GM19324 (cell line): ENCODE results near the gene MYBPC1.
A peak's percentile ranks its signal among the peaks of the same experiment; 100 is the strongest.

ENCODE experiments used
- ATAC-seq: cut with Tn5 transposase; IDR thresholded peaks from one replicate; pipeline ENCODE4 v1.9.1; 2021; ENCODE audit warnings: mild to moderate bottlenecking, moderate library complexity; ENCODE audit not compliant: unreplicated experiment, low FRiP score

The MYBPC1 gene

DNA sequence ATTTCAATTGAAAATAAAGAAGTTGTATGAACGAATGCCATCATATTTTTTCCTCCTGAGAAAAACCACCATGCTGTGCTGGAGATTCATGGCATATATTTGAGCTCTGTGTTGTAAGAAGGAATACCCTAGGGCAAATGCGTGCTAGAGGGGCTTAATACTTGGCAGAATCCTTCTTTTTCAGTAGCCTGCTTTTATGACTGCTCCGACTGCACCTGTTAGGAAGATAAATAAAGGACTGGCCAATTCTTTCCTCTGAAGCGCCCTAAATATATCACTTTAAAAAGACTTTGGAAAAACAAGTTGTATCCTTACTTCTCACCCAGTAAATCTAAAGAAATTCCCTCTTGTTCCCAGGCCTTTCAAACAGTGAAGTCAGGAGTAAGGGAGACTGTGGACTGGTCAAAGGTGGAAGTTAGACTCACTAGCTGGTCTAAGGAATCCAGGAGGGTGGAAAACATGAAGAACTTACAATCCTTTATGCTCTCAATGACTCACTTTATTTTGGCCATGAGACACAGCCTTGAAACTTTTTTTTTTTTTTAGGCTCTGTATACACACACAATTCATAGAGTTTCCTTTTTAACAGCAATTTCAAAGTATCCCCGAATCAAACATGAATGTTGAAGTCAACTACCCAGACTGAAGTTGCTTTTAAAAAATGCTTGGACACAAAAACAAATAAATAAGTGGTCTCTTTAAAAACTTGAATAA is 5.2 kb downstream of the MYBPC1 start:
- ATAC-seq, result no peak

GRCh38 chr12:101604132-101604531 is 9.4 kb downstream of the MYBPC1 start:
- ATAC-seq, result no peak

DNA sequence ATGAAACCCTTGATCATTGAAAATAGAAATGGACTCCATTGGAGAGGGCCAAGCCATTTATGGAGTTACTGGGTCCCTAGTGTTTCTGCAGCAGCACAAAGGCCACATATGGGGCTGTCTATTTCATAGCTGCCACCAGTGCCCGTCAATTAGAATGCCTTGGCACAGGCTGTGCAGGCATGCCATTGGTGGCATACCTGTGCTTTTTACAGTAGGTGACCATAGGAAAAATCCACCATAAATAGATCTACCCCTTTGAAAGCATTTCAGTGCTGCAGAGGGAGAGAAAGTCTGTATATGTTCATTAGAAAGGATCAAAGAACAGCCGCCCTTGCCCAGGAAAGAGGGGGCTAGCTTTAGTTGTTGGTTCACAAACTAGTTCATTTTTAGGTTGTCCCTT is 13.1 kb downstream of the MYBPC1 start:
- no peak for ATAC-seq

DNA sequence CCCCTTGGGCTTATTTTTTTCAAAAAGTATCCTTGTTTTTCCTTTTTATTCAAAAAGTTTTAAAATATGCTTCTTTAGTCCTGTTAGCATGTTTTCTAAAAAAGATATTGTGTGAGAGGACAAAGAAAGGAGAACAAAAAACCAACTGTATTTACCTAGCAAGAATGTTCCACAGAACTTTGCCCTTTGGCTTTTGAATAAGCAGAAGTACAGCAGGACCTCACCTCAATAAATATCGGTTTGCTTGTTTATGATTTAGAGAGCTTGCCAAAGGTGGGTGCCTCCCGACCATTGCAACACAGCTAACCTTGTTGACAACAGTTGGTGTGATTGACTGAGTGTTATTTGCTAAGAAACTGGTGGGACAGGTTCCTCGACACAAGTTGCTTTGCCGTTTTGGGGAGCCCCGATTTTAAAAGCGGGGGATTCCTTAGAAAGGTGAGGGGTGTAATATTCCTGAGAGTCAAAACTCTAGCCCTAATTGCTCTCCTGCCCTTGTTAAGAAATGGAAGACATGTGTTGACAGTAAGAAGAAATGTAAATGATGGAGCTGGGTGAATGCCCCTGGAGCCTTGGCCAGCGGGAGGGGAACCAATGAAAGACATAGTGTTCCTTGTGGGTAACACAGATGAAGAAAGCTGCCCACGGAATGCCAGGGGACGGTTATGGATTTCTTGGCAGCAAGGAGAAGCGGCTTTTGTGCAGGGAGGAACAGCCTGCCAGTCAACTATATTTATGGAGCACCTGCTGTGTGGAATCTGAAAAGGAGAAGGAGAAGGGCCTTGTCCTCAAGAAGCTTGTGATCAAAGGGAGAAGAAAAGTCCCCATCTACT is 13.7 kb downstream of the MYBPC1 start:
- ATAC-seq, result no peak

DNA sequence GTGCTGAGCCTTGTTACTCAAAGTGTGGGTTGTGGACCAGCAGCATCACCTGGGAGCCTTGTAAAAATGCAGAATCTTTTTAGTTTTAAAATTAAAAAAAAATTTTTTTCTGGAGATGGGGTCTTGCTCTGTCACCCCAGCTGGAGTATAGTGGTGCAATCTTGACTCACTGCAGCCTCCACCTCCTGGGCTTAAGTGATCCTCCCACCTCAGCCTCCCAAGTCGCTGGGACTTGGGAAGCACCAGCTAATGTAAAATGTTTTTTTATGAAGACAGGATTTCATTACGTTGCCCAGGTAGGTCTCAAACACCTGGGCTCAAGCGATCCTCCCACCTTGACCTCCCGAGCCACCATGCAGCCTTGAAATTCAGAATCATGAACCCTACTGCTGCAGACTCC is 14.4 kb downstream of the MYBPC1 start:
- ATAC-seq, result no peak

DNA sequence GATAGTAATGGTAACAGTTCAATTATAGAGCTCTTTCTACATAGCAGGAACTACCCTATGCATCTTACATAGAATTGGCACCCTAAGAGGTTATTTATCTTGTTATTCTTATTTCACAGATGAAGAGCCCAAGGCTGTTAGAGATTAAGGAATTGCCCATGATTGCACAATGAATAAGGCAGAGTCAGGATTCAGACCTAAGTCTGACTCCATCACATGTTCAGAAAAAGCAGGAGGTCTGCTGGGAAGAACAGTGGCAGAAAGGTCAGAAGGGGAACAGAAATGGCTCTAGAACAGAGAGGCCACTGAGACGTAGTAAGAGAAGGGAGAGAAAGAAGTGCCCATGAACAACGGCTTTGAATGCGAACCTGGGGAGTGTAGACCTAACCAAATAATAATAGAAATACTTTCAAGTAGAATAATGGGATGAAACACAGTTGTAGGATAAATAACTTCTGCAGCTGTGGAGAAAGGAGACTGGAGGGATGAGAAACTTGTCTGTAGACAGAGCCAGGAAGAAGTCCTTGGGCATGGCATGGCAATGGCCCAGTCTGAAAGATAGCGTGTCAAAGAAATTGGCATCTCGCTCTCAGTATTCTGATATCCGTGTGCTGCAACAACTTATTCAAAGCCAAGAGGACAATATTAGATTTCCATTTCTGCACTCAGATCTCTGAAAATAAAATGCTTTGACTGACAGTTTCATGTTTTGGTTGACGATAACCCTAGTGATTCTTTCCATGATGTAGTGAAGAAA is 17.6 kb downstream of the MYBPC1 start:
- ATAC-seq, result no peak

GRCh38 chr12:101616027-101616494 is 21.3 kb downstream of the MYBPC1 start:
- ATAC-seq, result no peak

DNA sequence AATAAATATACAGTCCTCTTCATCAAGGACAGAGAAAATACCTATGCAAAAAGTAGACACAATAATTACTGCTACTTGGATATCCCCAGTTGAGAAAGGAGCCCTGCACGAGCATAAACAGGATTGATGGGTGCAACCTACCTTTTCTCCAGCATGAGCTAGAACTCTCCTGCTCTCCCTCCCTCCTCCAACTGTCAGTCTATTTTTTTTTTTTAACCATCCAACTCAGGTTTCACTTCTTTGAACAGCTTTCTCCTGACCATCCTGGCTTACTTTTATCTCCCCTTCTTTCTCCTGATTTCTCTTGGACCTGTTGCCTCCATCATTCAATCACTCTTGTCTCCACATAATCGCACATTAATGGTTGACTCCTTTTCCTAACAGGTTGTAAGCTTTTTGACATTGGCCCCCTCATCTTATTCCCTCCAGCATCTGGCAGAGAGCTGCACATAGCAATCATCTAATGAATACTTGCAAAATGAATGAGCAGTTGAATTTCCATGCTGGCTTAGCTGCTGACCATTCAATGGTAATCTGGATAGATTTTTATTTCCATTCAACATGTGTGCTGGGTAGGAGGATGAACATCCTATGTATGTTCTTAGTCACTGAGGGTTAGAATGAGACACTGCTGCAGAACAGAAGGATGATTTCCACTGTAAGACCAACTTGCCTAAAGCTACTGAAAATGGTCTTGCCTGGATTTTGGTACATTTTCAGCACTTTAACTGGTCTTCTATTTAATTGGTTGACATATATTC is 24.4 kb downstream of the MYBPC1 start:
- ATAC-seq, result no peak

- ATAC-seq, result no peak
These were observed 25.3 kb downstream of the MYBPC1 start for GRCh38 chr12:101619858-101620761.

GRCh38 chr12:101620762-101621133 is 26.0 kb downstream of the MYBPC1 start:
- ATAC-seq, result no peak

DNA sequence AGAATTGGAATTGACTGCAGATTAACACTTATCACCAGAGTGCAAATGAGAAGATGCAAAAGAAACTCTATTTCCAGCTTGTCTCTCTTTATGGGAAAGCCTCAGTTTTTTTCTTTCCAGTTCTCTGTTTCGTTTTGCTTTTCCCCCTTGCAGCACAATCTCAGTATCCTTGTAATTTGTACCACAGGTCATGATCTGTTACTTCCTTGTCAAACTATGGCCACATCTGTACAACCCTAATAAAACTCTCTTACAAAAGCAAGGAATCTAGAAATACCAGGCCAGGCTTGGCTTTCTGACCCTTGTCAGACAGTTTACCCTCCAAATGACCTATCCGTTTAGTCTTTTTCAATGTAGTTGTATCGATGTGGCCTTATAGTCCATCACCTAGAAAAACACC is 33.9 kb downstream of the MYBPC1 start:
- no peak for ATAC-seq

GRCh38 chr12:101634724-101635123 is 40.0 kb downstream of the MYBPC1 start:
- peak; percentile 75 for ATAC-seq

- no peak for ATAC-seq
These were observed 43.2 kb downstream of the MYBPC1 start for GRCh38 chr12:101637936-101638335.

DNA sequence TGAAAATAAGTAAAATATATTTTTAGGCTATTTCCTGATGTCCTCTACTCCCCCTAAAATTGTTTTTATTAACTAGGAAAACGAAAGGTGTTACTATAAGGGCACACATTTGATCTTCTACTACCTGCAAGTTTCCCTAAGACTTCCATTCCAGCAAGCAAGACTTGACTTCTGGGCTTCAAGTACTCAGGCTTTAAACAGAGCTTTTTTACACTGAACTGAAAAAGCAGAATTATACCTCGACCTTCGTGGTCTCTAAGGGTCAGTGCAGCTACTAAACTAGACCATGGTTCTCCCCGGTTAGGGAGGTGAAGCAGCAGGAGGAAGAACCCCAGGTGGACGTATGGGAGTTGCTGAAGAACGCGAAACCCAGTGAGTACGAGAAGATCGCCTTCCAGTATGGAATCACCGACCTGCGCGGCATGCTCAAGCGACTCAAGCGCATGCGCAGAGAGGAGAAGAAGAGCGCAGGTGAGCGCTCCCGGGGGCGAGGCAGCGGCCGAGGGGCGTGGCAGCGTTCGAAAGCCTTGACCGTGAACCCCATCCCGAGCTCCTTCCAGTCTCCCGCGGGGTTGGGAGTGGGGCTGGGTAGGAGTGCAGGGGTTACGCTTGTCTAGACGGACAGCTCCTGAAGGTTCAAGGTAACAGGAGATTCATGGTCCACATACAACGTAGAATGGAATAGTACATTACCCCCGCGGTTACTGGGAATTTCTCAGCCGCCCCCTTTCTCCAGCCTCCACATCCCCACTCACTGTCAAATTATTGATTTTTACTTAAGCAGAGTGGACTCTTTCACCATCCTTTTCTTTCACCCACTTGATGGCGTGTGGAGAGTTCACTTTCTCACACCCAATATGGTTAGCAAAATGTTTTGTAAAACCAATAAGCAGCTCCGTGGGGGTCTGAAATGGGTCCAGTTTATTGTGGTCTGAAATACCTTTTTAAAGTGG is 47.6 kb downstream of the MYBPC1 start:
- no peak for ATAC-seq

- ATAC-seq, result no peak
These were observed 52.9 kb downstream of the MYBPC1 start for GRCh38 chr12:101647711-101648110.

GRCh38 chr12:101648195-101648594 is 53.4 kb downstream of the MYBPC1 start:
- ATAC-seq, result no peak

DNA sequence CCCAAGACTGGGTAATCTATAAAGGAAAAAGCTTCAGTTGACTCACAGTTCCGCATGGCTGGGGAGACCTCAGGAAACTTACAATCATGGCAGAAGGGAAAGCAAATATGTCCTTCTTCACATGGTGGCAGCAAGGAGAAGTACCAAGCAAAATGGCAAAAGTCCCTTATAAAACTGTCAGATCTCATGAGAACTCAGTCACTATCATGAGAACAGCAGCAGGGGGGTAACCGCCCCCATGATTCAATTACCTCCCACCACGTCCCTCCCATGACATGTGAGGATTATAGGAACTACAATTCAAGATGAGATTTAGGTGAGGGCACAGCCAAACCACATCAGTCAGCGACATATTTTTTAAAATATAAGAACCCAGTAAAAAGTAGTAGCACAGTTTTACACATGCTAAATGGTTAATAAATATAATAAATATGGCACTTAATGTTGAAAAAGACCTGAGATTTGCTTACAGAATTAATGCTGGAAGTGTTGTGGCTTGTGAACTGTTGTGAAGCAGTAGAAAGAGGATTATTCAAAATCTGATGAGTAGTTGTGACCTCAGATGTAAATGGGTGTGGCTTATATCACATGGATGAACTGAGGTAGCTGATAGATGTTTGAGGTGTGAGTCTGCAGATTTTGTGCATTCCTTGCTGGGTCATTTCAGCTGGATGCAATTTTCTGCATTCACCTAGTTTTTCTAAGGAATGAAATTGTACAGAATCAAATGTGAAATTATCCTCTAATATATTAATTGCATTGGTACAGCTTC is 55.8 kb downstream of the MYBPC1 start:
- ATAC-seq, result no peak

- ATAC-seq, result no peak
These were observed 58.3 kb downstream of the MYBPC1 start for GRCh38 chr12:101653030-101653429.
